ENCODE data around the gene GRK2. TPM values are rescaled to one million over a fixed set of nuclear protein-coding genes. Genes with fewer than 3 reads are reported as not detected.

Gene GRK2
- total and polyA plus RNA-seq, 2 of the 13 experiments (the other 11 are each of a cell fraction or from before 2014, with no cell fraction given), result 31.3 to 42.4 TPM

GRCh38 chr11:67279589-67280340 is 13.5 kb downstream of the GRK2 start:
- Histone ChIP-seq H3K27me3 (ENCODE audit: control insufficient read depth in 1 of 2, insufficient read depth in 2 of 2, low read length in 2 of 2) (no peaks in the 10 kb centered on the region), H3K9ac (ENCODE audit: insufficient read depth, low read depth, low read length) (no peak overlapping the region), H3K36me3 (replicated peaks in 1 of 2; ENCODE audit: control insufficient read depth in 1 of 2, insufficient read depth in 2 of 2, low read length in 2 of 2) (peaks cover 38 to 85% of the 10 kb centered on the region in 2 experiments; a peak in 4 of 5 replicates), H4K20me1 (ENCODE audit: insufficient read depth, low read length) (peaks cover 13% of the 10 kb centered on the region; the same call in 1 of the 2 replicates), H3K9me3 (ENCODE audit: low read length) (no peaks in the 10 kb centered on the region), H2AFZ (ENCODE audit: low read length) (no peak overlapping the region), H3K4me1 (ENCODE audit: insufficient read depth, low read length) (peaks cover 2% of the 10 kb centered on the region; the same call in 1 of the 2 replicates), H3K4me3 (replicated peaks in 1 of 3; ENCODE audit: insufficient read depth in 1 of 3, low read depth in 2 of 3, low read length in 3 of 3) (no peak overlapping the region), H3K4me2 (ENCODE audit: low read depth, low read length) (no peak overlapping the region), H3K79me2 (ENCODE audit: insufficient read depth, low read length) (peaks cover 6% of the 10 kb centered on the region), H3K27ac (ENCODE audit: extremely low read length, insufficient read depth, low read length) (no peak overlapping the region)
- ChIA-PET POLR2A (interaction anchor here (1.3 kb wide), 1 partner anchor 9 kb away, joined by 7 read pairs; the partner anchor contains the start of gene ANKRD13D), CTCF (ENCODE audit: low intra/inter-chr PET ratio, low total read pairs) (no interaction called here)
- intact Hi-C loops (cut with micrococcal nuclease; ENCODE audit: unreplicated experiment), result no loop called here
- FAIRE-seq, result no peak
- ATAC-seq, result no peak
- no TSS peak for BruUV-seq (replicated peaks)
- no peak for DNase-seq (ENCODE audit: low spot score)
- in situ Hi-C loops (cut with HindIII; ENCODE audit: extremely low pct_ligation_motif_present, low pct_unique_long_range_greater_than_20kb), result no loop called here
- 98% methylated on average over 13 of the region's 17 CpGs for WGBS (ENCODE audit: low lambda C conversion rate)
- TF ChIP-seq ZFP1 (CRISPR knock-in tag; IDR thresholded peaks at IDR 0.05), result no peak
- TF ChIP-seq ELF4 (CRISPR knock-in tag; IDR thresholded peaks at IDR 0.05; ENCODE audit: borderline replicate concordance), result no peak
- TF ChIP-seq ADNP (CRISPR knock-in tag; IDR thresholded peaks at IDR 0.05), result no peak
- TF ChIP-seq ZNF383 (CRISPR knock-in tag; IDR thresholded peaks at IDR 0.05; ENCODE audit: borderline replicate concordance), result no peak
- no peak for TF ChIP-seq ZNF687 (CRISPR knock-in tag; IDR thresholded peaks at IDR 0.05)
- TF ChIP-seq ZNF136 (CRISPR knock-in tag; IDR thresholded peaks at IDR 0.05; ENCODE audit: low read depth), result no peak
- no peak for TF ChIP-seq ZNF160 (CRISPR knock-in tag; IDR thresholded peaks at IDR 0.05)
- TF ChIP-seq ZSCAN21 (CRISPR knock-in tag; IDR thresholded peaks at IDR 0.05; ENCODE audit: borderline replicate concordance), result no peak
- no peak for TF ChIP-seq ERF (CRISPR knock-in tag; IDR thresholded peaks at IDR 0.05)
- TF ChIP-seq ZC3H4 (CRISPR knock-in tag; IDR thresholded peaks at IDR 0.05; ENCODE audit: borderline replicate concordance), result no peak
- no peak for TF ChIP-seq PAX8 (CRISPR knock-in tag; IDR thresholded peaks at IDR 0.05; ENCODE audit: borderline replicate concordance)
- TF ChIP-seq TAF15 (IDR thresholded peaks at IDR 0.05; ENCODE audit: low read depth, low read length, poor library complexity, severe bottlenecking), result no peak
- no peak for TF ChIP-seq SAP130 (CRISPR knock-in tag; IDR thresholded peaks at IDR 0.05; ENCODE audit: low read depth)
- TF ChIP-seq, protein P1, sequence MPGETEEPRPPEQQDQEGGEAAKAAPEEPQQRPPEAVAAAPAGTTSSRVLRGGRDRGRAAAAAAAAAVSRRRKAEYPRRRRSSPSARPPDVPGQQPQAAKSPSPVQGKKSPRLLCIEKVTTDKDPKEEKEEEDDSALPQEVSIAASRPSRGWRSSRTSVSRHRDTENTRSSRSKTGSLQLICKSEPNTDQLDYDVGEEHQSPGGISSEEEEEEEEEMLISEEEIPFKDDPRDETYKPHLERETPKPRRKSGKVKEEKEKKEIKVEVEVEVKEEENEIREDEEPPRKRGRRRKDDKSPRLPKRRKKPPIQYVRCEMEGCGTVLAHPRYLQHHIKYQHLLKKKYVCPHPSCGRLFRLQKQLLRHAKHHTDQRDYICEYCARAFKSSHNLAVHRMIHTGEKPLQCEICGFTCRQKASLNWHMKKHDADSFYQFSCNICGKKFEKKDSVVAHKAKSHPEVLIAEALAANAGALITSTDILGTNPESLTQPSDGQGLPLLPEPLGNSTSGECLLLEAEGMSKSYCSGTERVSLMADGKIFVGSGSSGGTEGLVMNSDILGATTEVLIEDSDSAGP (CRISPR knock-in tag; IDR thresholded peaks at IDR 0.05; ENCODE audit: borderline replicate concordance), result no peak

All from HepG2 (cell line).